GM12878 (cell line): ENCODE measurements around the gene ADCY7. TPM values are rescaled to one million over a fixed set of nuclear protein-coding genes. Genes with fewer than 3 reads are reported as not detected.

Experiments used
- ATAC-seq: fragments of 200-7000 bp; cut with Tn5 transposase; 3 replicates; pipeline ENCODE4 v1.9.1; 2020; ENCODE audit warnings: mild to moderate bottlenecking, moderate library complexity
- BruUV-seq: library from RNA; stranded (reverse); fragments of 400-500 nt; replicated peaks from 2 replicates; lab custom pipeline; 2021; lab: Mats Ljungman, UMichigan
- CTCF ChIA-PET: fragments of 300-600 bp; sonication (Branson Sonifier 250); formaldehyde crosslinking; extraction: SDS; loops from one replicate; lab custom pipeline; 2021; ENCODE audit warnings: inconsistent platforms; lab: Yijun Ruan, JAX
- POLR2A ChIA-PET: fragments of 350-600 bp; formaldehyde crosslinking; extraction: SDS; loops from one replicate; lab custom pipeline; 2021; ENCODE audit warnings: inconsistent platforms; lab: Charles Lee
- RAD21 ChIA-PET: fragments of 300-600 bp; sonication (Branson Sonifier 250); formaldehyde crosslinking; loops from one replicate; lab custom pipeline; 2023; ENCODE audit warnings: antibody characterized with exemption; ENCODE audit not compliant: unreplicated experiment; lab: Charles Lee
- SMC1A ChIA-PET: fragments of 300-600 bp; sonication (Branson Sonifier 250); formaldehyde crosslinking; loops from one replicate; lab custom pipeline; 2023; ENCODE audit not compliant: unreplicated experiment, uncharacterized antibody; lab: Charles Lee
- DNase-seq: peaks from one replicate; pipeline ENCODE4 v3.0.0-alpha.2; 2011; ENCODE audit warnings: low read depth, low spot score
- FAIRE-seq: peaks from 3 replicates; lab custom pipeline; 2011; peaks lifted over from hg19 to GRCh38; lab: Jason Lieb, UNC
- H2AFZ ChIP-seq: 2 replicates; pipeline ENCODE4 v1.6.0; 2011; ENCODE audit warnings: low read depth, low read length, control low read depth; ENCODE audit not compliant: control insufficient read depth
- H3K27ac ChIP-seq: 2 replicates; pipeline ENCODE4 v1.5.1; 2011; ENCODE audit warnings: control low read depth; ENCODE audit not compliant: control insufficient read depth, insufficient read depth
- H3K27me3 ChIP-seq, 2 experiments: replicated peaks in 1 of 2; 2 replicates each; pipeline versions ENCODE4 v1.6.0 to v1.6.1; 2011; ENCODE audit warnings: low read length in 1 of 2; ENCODE audit not compliant: control insufficient read depth in 2 of 2, insufficient read depth in 2 of 2
- H3K36me3 ChIP-seq, 2 experiments: 2 replicates each; pipeline ENCODE4 v1.5.1; 2011; ENCODE audit warnings: low read length in 1 of 2; ENCODE audit not compliant: control insufficient read depth in 2 of 2, insufficient read depth in 2 of 2
- H3K4me1 ChIP-seq: 2 replicates; pipeline ENCODE4 v1.6.1; 2011; ENCODE audit warnings: mild to moderate bottlenecking, low read length, moderate library complexity, mixed read lengths; ENCODE audit not compliant: control insufficient read depth, insufficient read depth
- H3K4me2 ChIP-seq: 2 replicates; pipeline ENCODE4 v1.6.0; 2011; ENCODE audit warnings: control low read depth; ENCODE audit not compliant: control insufficient read depth, insufficient read depth
- H3K4me3 ChIP-seq: fragments of 200-600 bp; sonication (generic); 2 replicates; pipeline ENCODE4 v1.5.1; 2016
- H3K79me2 ChIP-seq: 2 replicates; pipeline ENCODE4 v1.6.0; 2011; ENCODE audit warnings: low read length; ENCODE audit not compliant: control insufficient read depth, insufficient read depth
- H3K9ac ChIP-seq: 2 replicates; pipeline ENCODE4 v1.8.0; 2011; ENCODE audit warnings: low read length, control low read depth, mixed read lengths; ENCODE audit not compliant: control insufficient read depth, insufficient read depth
- H3K9me3 ChIP-seq: replicated peaks from 3 replicates; pipeline ENCODE4 v1.5.1; 2011; ENCODE audit warnings: mild to moderate bottlenecking, low read length; ENCODE audit not compliant: control insufficient read depth, insufficient read depth
- H4K20me1 ChIP-seq: 2 replicates; pipeline ENCODE4 v1.6.0; 2011; ENCODE audit not compliant: control insufficient read depth, insufficient read depth
- BMI1 ChIP-seq: fragments of 450-650 bp; IDR thresholded peaks from 2 replicates; pipeline ENCODE4 v1.6.1; 2016; ENCODE audit warnings: mild to moderate bottlenecking, moderate library complexity, borderline replicate concordance
- CBFB ChIP-seq: IDR thresholded peaks from 2 replicates; pipeline ENCODE4 v1.6.1; 2016; ENCODE audit warnings: antibody characterized with exemption, low read depth
- DPF2 ChIP-seq: fragments of 450-650 bp; IDR thresholded peaks from 2 replicates; pipeline ENCODE4 v1.6.1; 2017; ENCODE audit warnings: mild to moderate bottlenecking
- FOXK2 ChIP-seq: fragments of 450-650 bp; IDR thresholded peaks from 2 replicates; pipeline ENCODE4 v1.6.1; 2017; ENCODE audit warnings: mild to moderate bottlenecking, moderate library complexity
- IKZF1 ChIP-seq: fragments of 450-650 bp; conservative IDR thresholded peaks from 2 replicates; pipeline ENCODE4 v1.6.1; 2017; ENCODE audit warnings: antibody characterized with exemption, mild to moderate bottlenecking
- IKZF2 ChIP-seq, 2 experiments: fragments of 450-650 bp; IDR thresholded peaks; 2 replicates each; pipeline ENCODE4 v1.6.1; 2017; ENCODE audit warnings: mild to moderate bottlenecking in 2 of 2, moderate library complexity in 2 of 2
- MTA2 ChIP-seq: fragments of 450-650 bp; IDR thresholded peaks from 2 replicates; pipeline ENCODE4 v1.6.1; 2016; ENCODE audit warnings: low read depth, mild to moderate bottlenecking, moderate library complexity
- NR2C1 ChIP-seq: fragments of 450-650 bp; IDR thresholded peaks from 2 replicates; pipeline ENCODE4 v1.6.1; 2017; ENCODE audit warnings: antibody characterized with exemption, mild to moderate bottlenecking, moderate library complexity
- SIX5 ChIP-seq: IDR thresholded peaks from 2 replicates; pipeline ENCODE4 v1.6.1; 2011; ENCODE audit warnings: mild to moderate bottlenecking, low read depth, low read length, moderate library complexity; ENCODE audit not compliant: severe bottlenecking
- TAF1 ChIP-seq: IDR thresholded peaks from 2 replicates; pipeline ENCODE4 v1.6.1; 2011; ENCODE audit warnings: mild to moderate bottlenecking, low read depth, low read length, borderline replicate concordance
- TCF3 ChIP-seq: IDR thresholded peaks from 2 replicates; pipeline ENCODE4 v1.6.1; 2012; ENCODE audit warnings: low read depth, mild to moderate bottlenecking, low read length, borderline replicate concordance; ENCODE audit not compliant: insufficient read depth
- USF2 ChIP-seq: IDR thresholded peaks from 2 replicates; pipeline ENCODE4 v1.6.1; 2011; ENCODE audit warnings: low read depth, low read length, improper control_type of control experiment, borderline replicate concordance
- ZNF207 ChIP-seq: fragments of 450-650 bp; IDR thresholded peaks from 2 replicates; pipeline ENCODE4 v1.6.1; 2014; ENCODE audit warnings: antibody characterized with exemption, mild to moderate bottlenecking, borderline replicate concordance
- WGBS: methylation state at CpG from one replicate; pipeline ENCODE4 v1.1.6; 2016; ENCODE audit warnings: low lambda C conversion rate; ENCODE audit not compliant: insufficient replicate concordance, insufficient coverage; ENCODE audit errors: missing lambda C conversion rate; 5-methylcytosine and 5-hydroxymethylcytosine counted together
- in situ Hi-C: fragments of 300-500 bp; cut with MboI; formaldehyde crosslinking; loops from 9 replicates; pipeline ENCODE4 v1.14.3; 2018; ENCODE audit warnings: mixed read lengths
- intact Hi-C: fragments of 100-400 bp; cut with micrococcal nuclease; formaldehyde crosslinking; loops from one replicate; pipeline ENCODE4 v1.14.2; 2022; ENCODE audit not compliant: unreplicated experiment
- polyA plus RNA-seq, 11 experiments: library from polyadenylated mRNA; depleted of rRNA in 4 of 11; unstranded in 6 of 11; stranded (reverse) in 5 of 11; fragments of >200 nt; fragmentation: Nextera tagmentation in 4 of 11; fragmentation: Illumina TruSeq in 1 of 11; extraction: Ambion mirVana in 4 of 11; extraction: Trizol in 1 of 11; gene quantifications; 1 replicate in 1 of 11; 2 replicates in 10 of 11; pipeline versions ENCODE4 v1.2.1 to v1.2.3, GENCODE V29; 2011 to 2016; ENCODE audit warnings: inconsistent platforms in 2 of 11, missing spikeins in 2 of 11, low read depth in 1 of 11
- total RNA-seq, 4 experiments: library from RNA; depleted of rRNA in 3 of 4; stranded (reverse); fragments of >200 nt in 3 of 4; fragmentation: Illumina TruSeq in 1 of 4; extraction: Trizol in 1 of 4; gene quantifications; 2 replicates each; pipeline versions ENCODE4 v1.2.1 to v1.2.3, GENCODE V29; 2013 to 2021

Gene ADCY7
- total and polyA plus RNA-seq, 10 of the 15 experiments (the other 5 are each of a cell fraction or from before 2014, with no cell fraction given): 1.2 to 87.9 (median 24.4) TPM

GRCh38 chr16:50279504-50279865 is 13.1 kb downstream of the ADCY7 start:
- H4K20me1 ChIP-seq: no peaks in the 10 kb centered on the region
- intact Hi-C loops: loop anchor here (5.0 to 10.0 kb wide), 2 partner anchors 125 to 418 kb away; partner anchors contain the start of gene TENT4B
- in situ Hi-C loops: no loop called here
- TF ChIP-seq IKZF1 (peak; percentile 37; the same call in 1 of the 2 replicates), IKZF2 (IDR thresholded peaks at IDR 0.05) (no peak)
- no peak for FAIRE-seq
- H3K36me3 ChIP-seq: peaks cover 0 to 1% of the 10 kb centered on the region in 2 experiments; a peak in 3 of 4 replicates
- ChIA-PET RAD21 (interaction anchor here (0.5 to 1.6 kb wide), 6 partner anchors 12 to 721 kb away, joined by 3 to 6 read pairs (median 3); partner anchors contain the start of gene CYLD), SMC1A (interaction anchor here (0.7 to 8.9 kb wide), 9 partner anchors 13 to 467 kb away, joined by 3 to 73 read pairs (median 5); partner anchors contain the start of gene ADCY7), POLR2A (interaction anchor here (0.5 to 2.2 kb wide), 8 partner anchors 8 to 465 kb away, joined by 3 to 13 read pairs (median 6); partner anchors contain the start of gene ADCY7), CTCF (interaction anchor here (1.0 to 6.8 kb wide), 10 partner anchors 9 to 526 kb away, joined by 3 to 38 read pairs (median 8); partner anchors contain the start of genes ADCY7 and CNEP1R1)
- DNase-seq: no peak
- ATAC-seq: no peak
- peak overlapping the region; percentile 55 for H3K27ac ChIP-seq
- H3K79me2 ChIP-seq: peaks cover 93% of the 10 kb centered on the region
- peak overlapping the region; percentile 65 for H3K4me2 ChIP-seq
- no TSS peak for BruUV-seq
- H3K9me3 ChIP-seq: no peaks in the 10 kb centered on the region; the same call in 2 of the 3 replicates
- no peak overlapping the region for H3K9ac ChIP-seq
- no peak overlapping the region for H2AFZ ChIP-seq
- 61% methylated on average over 2 of the region's 2 CpGs for WGBS
- H3K27me3 ChIP-seq: no peaks in the 10 kb centered on the region
- no peak overlapping the region for H3K4me3 ChIP-seq
- H3K4me1 ChIP-seq: peaks cover 86% of the 10 kb centered on the region

GRCh38 chr16:50280932-50281331 is 14.6 kb downstream of the ADCY7 start:
- WGBS: 85% methylated on average over 5 of the region's 5 CpGs
- peaks cover 0 to 2% of the 10 kb centered on the region in 2 experiments; a peak in 3 of 4 replicates for H3K36me3 ChIP-seq
- ATAC-seq (no peak), DNase-seq (no peak)
- ChIA-PET RAD21 (interaction anchor here (0.8 to 1.7 kb wide), 3 partner anchors 15 to 256 kb away, joined by 3 to 5 read pairs (median 5); partner anchors contain the start of genes ADCY7 and CNEP1R1), SMC1A (interaction anchor here (1.2 to 8.9 kb wide), 5 partner anchors 15 to 525 kb away, joined by 3 to 73 read pairs (median 5); partner anchors contain the start of gene ADCY7)
- H3K9ac ChIP-seq: peak overlapping the region; percentile 43; the same call in 1 of the 2 replicates
- no peaks in the 10 kb centered on the region for H4K20me1 ChIP-seq
- no peaks in the 10 kb centered on the region; the same call in 1 of the 3 replicates for H3K9me3 ChIP-seq
- H2AFZ ChIP-seq: no peak overlapping the region
- peaks cover 93% of the 10 kb centered on the region for H3K79me2 ChIP-seq
- intact Hi-C loops (no loop called here), in situ Hi-C loops (no loop called here)
- BruUV-seq: no TSS peak
- TF ChIP-seq USF2 (no peak), TCF3 (no peak), FOXK2 (no peak), SIX5 (no peak), BMI1 (no peak), DPF2 (no peak), MTA2 (no peak), NR2C1 (no peak), ZNF207 (no peak), TAF1 (no peak), CBFB (no peak)
- TF ChIP-seq, all 136 proteins: peak for 0
- H3K4me3 ChIP-seq: 0 out of 2 replicates have a peak overlapping the region, but pooled peaks have one; percentile 59
- H3K27me3 ChIP-seq: no peaks in the 10 kb centered on the region
- POLR2A ChIA-PET: interaction anchor here (0.6 to 2.2 kb wide), 4 partner anchors 11 to 532 kb away, joined by 3 to 13 read pairs (median 6); partner anchors contain the start of gene ADCY7
- H3K4me2 ChIP-seq: peak overlapping the region; percentile 92
- H3K4me1 ChIP-seq: peaks cover 78% of the 10 kb centered on the region
- no peak for FAIRE-seq
- CTCF ChIA-PET: interaction anchor here (0.8 to 6.8 kb wide), 7 partner anchors 11 to 526 kb away, joined by 4 to 38 read pairs (median 9); partner anchors contain the start of gene CNEP1R1
- H3K27ac ChIP-seq: peak overlapping the region; percentile 85
